Measurements from ENCODE around the gene RNF14. TPM values are rescaled to one million over a fixed set of nuclear protein-coding genes. Genes with fewer than 3 reads are reported as not detected.

Gene RNF14
- polyA plus RNA-seq, 1 donor from 2014 or later: 82.1 TPM

DNA sequence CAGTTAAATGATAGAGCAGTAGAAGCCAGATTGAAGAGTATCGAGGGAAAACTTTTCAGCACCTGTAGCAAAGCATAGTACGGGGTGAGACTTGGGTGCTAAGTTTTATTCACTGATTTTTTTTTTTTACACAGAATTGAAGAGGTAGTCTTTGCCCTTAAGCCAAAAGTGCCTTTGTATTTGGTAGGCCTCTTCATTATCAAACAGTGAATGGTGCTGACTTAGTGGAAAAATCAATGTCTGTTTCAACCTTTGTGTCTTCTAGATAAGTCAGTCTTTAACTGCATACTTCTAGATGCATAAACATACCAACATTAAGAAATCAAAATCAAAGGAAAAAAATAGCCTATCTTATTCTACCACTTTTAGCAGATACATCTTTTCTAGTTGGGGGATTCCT lies 13.7 kb downstream of the RNF14 start:
- no peak overlapping the region for H2AFZ ChIP-seq (ENCODE audit: low read depth, low read length)
- no peak overlapping the region for H3K4me3 ChIP-seq (ENCODE audit: low read length)
- no peak overlapping the region for H3K9ac ChIP-seq (ENCODE audit: low read length)
- H4K20me1 ChIP-seq (ENCODE audit: insufficient read depth): no peaks in the 10 kb centered on the region
- H3F3A ChIP-seq (ENCODE audit: insufficient read depth, low read length, poor library complexity, severe bottlenecking): no peaks in the 10 kb centered on the region
- H3K9me2 ChIP-seq (ENCODE audit: insufficient read depth, low read length): no peaks in the 10 kb centered on the region
- H3K79me2 ChIP-seq (replicated peaks; ENCODE audit: insufficient read depth, low read length): no peaks in the 10 kb centered on the region
- H3K36me3 ChIP-seq (ENCODE audit: insufficient read depth, low read length): peaks cover 29% of the 10 kb centered on the region
- H3K9me3 ChIP-seq (ENCODE audit: low read length): no peaks in the 10 kb centered on the region
- no peak overlapping the region for H3K4me2 ChIP-seq (ENCODE audit: low read length)
- H3K27ac ChIP-seq (ENCODE audit: low read length): no peak overlapping the region
- TF ChIP-seq, protein P1, sequence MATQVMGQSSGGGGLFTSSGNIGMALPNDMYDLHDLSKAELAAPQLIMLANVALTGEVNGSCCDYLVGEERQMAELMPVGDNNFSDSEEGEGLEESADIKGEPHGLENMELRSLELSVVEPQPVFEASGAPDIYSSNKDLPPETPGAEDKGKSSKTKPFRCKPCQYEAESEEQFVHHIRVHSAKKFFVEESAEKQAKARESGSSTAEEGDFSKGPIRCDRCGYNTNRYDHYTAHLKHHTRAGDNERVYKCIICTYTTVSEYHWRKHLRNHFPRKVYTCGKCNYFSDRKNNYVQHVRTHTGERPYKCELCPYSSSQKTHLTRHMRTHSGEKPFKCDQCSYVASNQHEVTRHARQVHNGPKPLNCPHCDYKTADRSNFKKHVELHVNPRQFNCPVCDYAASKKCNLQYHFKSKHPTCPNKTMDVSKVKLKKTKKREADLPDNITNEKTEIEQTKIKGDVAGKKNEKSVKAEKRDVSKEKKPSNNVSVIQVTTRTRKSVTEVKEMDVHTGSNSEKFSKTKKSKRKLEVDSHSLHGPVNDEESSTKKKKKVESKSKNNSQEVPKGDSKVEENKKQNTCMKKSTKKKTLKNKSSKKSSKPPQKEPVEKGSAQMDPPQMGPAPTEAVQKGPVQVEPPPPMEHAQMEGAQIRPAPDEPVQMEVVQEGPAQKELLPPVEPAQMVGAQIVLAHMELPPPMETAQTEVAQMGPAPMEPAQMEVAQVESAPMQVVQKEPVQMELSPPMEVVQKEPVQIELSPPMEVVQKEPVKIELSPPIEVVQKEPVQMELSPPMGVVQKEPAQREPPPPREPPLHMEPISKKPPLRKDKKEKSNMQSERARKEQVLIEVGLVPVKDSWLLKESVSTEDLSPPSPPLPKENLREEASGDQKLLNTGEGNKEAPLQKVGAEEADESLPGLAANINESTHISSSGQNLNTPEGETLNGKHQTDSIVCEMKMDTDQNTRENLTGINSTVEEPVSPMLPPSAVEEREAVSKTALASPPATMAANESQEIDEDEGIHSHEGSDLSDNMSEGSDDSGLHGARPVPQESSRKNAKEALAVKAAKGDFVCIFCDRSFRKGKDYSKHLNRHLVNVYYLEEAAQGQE (IDR thresholded peaks at IDR 0.05; ENCODE audit: borderline replicate concordance): no peak
- TF ChIP-seq RAD21 (conservative IDR thresholded peaks at IDR 0.05) (no peak), MXI1 (conservative IDR thresholded peaks at IDR 0.05; ENCODE audit: poor library complexity, severe bottlenecking) (no peak), TAF1 (IDR thresholded peaks at IDR 0.05; ENCODE audit: low read depth) (no peak), EP300 (conservative IDR thresholded peaks at IDR 0.05; ENCODE audit: poor library complexity, severe bottlenecking) (no peak), EZH2 (IDR thresholded peaks at IDR 0.05; ENCODE audit: borderline replicate concordance, insufficient read depth, low read length, poor library complexity, severe bottlenecking) (no peak), CTCF (IDR thresholded peaks at IDR 0.05; ENCODE audit: poor library complexity, severe bottlenecking) (no peak), SMC3 (conservative IDR thresholded peaks at IDR 0.05; ENCODE audit: poor library complexity) (no peak), POLR2AphosphoS5 (IDR thresholded peaks at IDR 0.05) (no peak)
- no peaks in the 10 kb centered on the region for H3K27me3 ChIP-seq (ENCODE audit: insufficient read depth, low read depth, low read length)

DNA sequence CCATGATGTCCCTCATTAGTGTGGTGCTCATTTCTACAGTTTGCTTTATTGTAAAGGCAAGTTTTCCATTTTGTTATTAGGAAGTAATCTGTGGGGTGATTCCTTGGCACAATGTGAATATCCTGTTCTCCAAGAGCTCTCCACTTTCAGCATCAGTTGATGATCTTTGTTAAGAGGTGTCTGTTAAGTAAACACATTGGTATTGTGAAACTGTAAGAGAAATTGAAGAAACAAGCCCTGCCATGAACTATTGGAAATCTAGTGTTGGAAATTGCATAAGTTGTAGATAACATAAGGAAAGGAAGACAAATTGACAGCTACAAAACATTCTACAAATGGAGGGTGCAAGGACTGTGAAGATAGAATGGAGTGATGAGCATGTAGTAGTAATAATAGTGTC lies 17.2 kb downstream of the RNF14 start:
- no peaks in the 10 kb centered on the region for H4K20me1 ChIP-seq (ENCODE audit: insufficient read depth)
- TF ChIP-seq SMC3 (conservative IDR thresholded peaks at IDR 0.05; ENCODE audit: poor library complexity) (no peak), EP300 (conservative IDR thresholded peaks at IDR 0.05; ENCODE audit: poor library complexity, severe bottlenecking) (no peak), MXI1 (conservative IDR thresholded peaks at IDR 0.05; ENCODE audit: poor library complexity, severe bottlenecking) (no peak), POLR2AphosphoS5 (IDR thresholded peaks at IDR 0.05) (no peak), TAF1 (IDR thresholded peaks at IDR 0.05; ENCODE audit: low read depth) (no peak), EZH2 (IDR thresholded peaks at IDR 0.05; ENCODE audit: borderline replicate concordance, insufficient read depth, low read length, poor library complexity, severe bottlenecking) (no peak), CTCF (IDR thresholded peaks at IDR 0.05; ENCODE audit: poor library complexity, severe bottlenecking) (no peak), RAD21 (conservative IDR thresholded peaks at IDR 0.05) (no peak)
- TF ChIP-seq, protein P1 (IDR thresholded peaks at IDR 0.05; ENCODE audit: borderline replicate concordance): no peak
- no peak overlapping the region for H3K27ac ChIP-seq (ENCODE audit: low read length)
- no peaks in the 10 kb centered on the region for H3K79me2 ChIP-seq (replicated peaks; ENCODE audit: insufficient read depth, low read length)
- no peak overlapping the region for H3K9ac ChIP-seq (ENCODE audit: low read length)
- H3K36me3 ChIP-seq (ENCODE audit: insufficient read depth, low read length): peaks cover 18% of the 10 kb centered on the region
- H3K9me3 ChIP-seq (ENCODE audit: low read length): no peaks in the 10 kb centered on the region
- no peaks in the 10 kb centered on the region for H3K9me2 ChIP-seq (ENCODE audit: insufficient read depth, low read length)
- H3K27me3 ChIP-seq (ENCODE audit: insufficient read depth, low read depth, low read length): no peaks in the 10 kb centered on the region
- H3K4me3 ChIP-seq (ENCODE audit: low read length): no peak overlapping the region
- H3F3A ChIP-seq (ENCODE audit: insufficient read depth, low read length, poor library complexity, severe bottlenecking): no peaks in the 10 kb centered on the region
- H2AFZ ChIP-seq (ENCODE audit: low read depth, low read length): no peak overlapping the region
- no peak overlapping the region for H3K4me2 ChIP-seq (ENCODE audit: low read length)

All from neural cell (in vitro differentiated cells).